ENCODE measurements around the gene TRPM7. TPM values are rescaled to one million over a fixed set of nuclear protein-coding genes. Genes with fewer than 3 reads are reported as not detected.

TRPM7 gene
- total RNA-seq, 2 donors from 2014 or later, result 28.3 to 34.7 TPM

DNA sequence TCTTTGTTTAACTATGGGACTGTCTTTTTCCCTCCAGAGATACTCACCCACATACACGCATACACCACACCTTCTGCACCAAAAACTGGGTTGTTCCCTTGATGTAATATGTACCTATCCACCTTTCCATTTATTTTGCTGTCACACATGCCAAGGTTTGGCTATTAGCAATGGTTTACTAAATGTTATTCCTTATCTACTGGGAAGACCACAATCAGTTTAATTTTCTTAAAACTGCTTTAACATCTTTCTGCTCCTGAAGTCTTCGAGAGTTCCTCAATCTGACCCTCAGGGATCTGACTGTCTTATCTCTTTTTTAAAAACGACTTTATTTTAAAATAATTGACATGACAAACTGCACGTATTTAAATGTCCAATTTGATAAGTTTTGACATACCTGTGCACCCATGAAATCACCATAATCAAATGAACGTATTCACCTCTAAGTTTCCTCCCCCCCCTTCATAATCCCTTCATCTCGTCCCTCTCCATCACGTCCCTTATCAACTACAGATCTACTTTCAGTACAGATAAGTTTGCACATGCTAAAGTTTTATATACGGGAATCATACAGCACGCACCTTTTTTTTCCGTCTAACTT lies 805 bp upstream of the TRPM7 start:
- Histone ChIP-seq H3K4me3 (peak overlapping the region; percentile 84), H3K27me3 (no peaks in the 10 kb centered on the region), H3K9ac (ENCODE audit: low read depth in 2 of 2, low read length in 2 of 2) (peak overlapping the region; percentile 71 to 87), H3K4me1 (peaks cover 4% of the 10 kb centered on the region), H3K36me3 (no peaks in the 10 kb centered on the region), H3K9me3 (no peaks in the 10 kb centered on the region), H3K27ac (peak overlapping the region; percentile 97)
- intact Hi-C loops (cut with DNase I), result loop anchor here (5.0 kb wide), 1 partner anchor 75 kb away; no protein-coding TSS in a partner anchor
- TF ChIP-seq, protein P1, sequence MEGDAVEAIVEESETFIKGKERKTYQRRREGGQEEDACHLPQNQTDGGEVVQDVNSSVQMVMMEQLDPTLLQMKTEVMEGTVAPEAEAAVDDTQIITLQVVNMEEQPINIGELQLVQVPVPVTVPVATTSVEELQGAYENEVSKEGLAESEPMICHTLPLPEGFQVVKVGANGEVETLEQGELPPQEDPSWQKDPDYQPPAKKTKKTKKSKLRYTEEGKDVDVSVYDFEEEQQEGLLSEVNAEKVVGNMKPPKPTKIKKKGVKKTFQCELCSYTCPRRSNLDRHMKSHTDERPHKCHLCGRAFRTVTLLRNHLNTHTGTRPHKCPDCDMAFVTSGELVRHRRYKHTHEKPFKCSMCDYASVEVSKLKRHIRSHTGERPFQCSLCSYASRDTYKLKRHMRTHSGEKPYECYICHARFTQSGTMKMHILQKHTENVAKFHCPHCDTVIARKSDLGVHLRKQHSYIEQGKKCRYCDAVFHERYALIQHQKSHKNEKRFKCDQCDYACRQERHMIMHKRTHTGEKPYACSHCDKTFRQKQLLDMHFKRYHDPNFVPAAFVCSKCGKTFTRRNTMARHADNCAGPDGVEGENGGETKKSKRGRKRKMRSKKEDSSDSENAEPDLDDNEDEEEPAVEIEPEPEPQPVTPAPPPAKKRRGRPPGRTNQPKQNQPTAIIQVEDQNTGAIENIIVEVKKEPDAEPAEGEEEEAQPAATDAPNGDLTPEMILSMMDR (IDR thresholded peaks at IDR 0.05), result no peak
- DNase-seq, result no peak

DNA sequence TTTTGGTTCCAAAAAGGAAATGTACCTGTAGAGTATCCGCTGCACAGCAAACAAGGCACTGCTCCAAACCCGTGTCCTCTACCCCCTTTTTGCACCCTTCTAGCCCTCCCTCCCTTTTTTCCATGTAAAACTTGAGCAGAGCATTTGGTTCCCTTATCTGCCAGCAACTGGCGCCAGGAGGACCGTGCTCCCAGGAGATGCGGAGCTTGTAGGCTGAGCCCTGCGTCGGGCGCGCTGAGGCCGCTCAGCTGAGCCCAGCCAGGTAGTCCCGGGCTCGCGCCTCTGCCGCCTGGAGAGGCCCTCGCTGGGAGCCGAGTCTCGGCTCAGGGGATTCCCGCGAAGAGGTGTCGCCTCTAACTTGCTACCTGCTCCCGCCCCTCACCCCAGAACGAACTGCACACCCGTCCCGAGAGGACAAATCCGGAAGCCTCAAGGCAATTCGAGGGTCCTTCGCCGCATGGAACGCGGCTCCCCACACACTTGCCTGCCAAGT lies 575 bp downstream of the TRPM7 start:
- peaks cover 4% of the 10 kb centered on the region for H3K4me1 ChIP-seq
- H3K27me3 ChIP-seq, result no peaks in the 10 kb centered on the region
- TF ChIP-seq, protein P1 (IDR thresholded peaks at IDR 0.05), result no peak
- no peak for DNase-seq
- no peaks in the 10 kb centered on the region for H3K36me3 ChIP-seq
- intact Hi-C loops (cut with DNase I), result loop anchor here (5.0 kb wide), 1 partner anchor 76 kb away; no protein-coding TSS in a partner anchor
- no peaks in the 10 kb centered on the region for H3K9me3 ChIP-seq
- H3K27ac ChIP-seq, result peak overlapping the region; percentile 97
- H3K4me3 ChIP-seq, result peak overlapping the region; percentile 84
- H3K9ac ChIP-seq (ENCODE audit: low read depth in 2 of 2, low read length in 2 of 2), result peak overlapping the region; percentile 82 to 85

DNA sequence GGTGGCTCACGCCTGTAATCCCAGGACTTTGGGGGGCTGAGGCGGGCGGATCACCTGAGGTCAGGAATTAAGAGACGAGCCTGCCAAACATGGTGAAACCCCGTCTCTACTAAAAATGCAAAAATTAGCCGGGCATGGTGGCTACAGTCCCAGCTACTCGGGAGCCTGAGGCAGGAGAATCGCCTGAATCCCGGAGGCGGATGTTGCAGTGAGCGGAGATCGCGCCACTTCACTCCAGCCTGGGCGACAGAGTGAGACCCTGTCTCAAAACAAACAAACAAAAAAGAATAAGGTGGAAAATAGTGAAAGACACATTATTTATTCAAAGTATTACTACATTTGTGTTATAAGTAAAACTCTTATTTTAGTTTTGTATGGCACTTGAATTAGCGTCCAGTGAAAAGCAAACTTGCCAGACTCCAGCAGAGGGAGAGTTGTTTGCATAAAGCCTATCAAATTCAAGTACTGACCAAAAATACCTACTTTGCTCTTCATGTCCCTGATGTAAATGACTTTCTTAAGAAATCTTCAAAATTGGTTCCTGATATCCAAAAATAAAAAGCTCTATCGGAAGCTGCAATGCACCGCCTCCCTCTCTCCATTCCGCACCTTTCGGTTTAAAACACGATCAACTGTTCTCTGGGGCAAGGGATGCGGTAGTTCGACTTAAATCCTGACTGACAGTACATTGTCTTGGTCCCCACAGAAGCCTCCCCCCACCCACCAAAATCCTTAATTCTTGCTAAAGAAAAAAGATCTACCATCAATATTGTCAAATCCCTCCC lies 1.2 kb downstream of the TRPM7 start:
- H3K27ac ChIP-seq, result peak overlapping the region; percentile 97
- no peaks in the 10 kb centered on the region for H3K9me3 ChIP-seq
- peak overlapping the region; percentile 82 to 85 for H3K9ac ChIP-seq (ENCODE audit: low read depth in 2 of 2, low read length in 2 of 2)
- H3K4me1 ChIP-seq, result peaks cover 4% of the 10 kb centered on the region
- DNase-seq, result no peak
- no peaks in the 10 kb centered on the region for H3K36me3 ChIP-seq
- intact Hi-C loops (cut with DNase I), result loop anchor here (5.0 kb wide), 1 partner anchor 77 kb away; no protein-coding TSS in a partner anchor
- no peaks in the 10 kb centered on the region for H3K27me3 ChIP-seq
- peak overlapping the region; percentile 84 for H3K4me3 ChIP-seq
- TF ChIP-seq, protein P1 (IDR thresholded peaks at IDR 0.05), result no peak

- Histone ChIP-seq H3K27ac (no peak overlapping the region), H3K36me3 (no peaks in the 10 kb centered on the region), H3K9ac (ENCODE audit: low read depth in 2 of 2, low read length in 2 of 2) (no peak overlapping the region), H3K9me3 (no peaks in the 10 kb centered on the region), H3K27me3 (no peaks in the 10 kb centered on the region), H3K4me3 (no peak overlapping the region), H3K4me1 (no peaks in the 10 kb centered on the region)
- TF ChIP-seq, protein P1 (IDR thresholded peaks at IDR 0.05), result no peak
- intact Hi-C loops (cut with DNase I), result no loop called here
- DNase-seq, result no peak
Measured at GRCh38 chr15:50681467-50681866, 5.1 kb downstream of the TRPM7 start.

GRCh38 chr15:50676799-50677483 lies 9.7 kb downstream of the TRPM7 start:
- Histone ChIP-seq H3K9me3 (no peaks in the 10 kb centered on the region), H3K36me3 (no peaks in the 10 kb centered on the region), H3K27me3 (no peaks in the 10 kb centered on the region), H3K4me3 (no peak overlapping the region), H3K27ac (no peak overlapping the region), H3K9ac (ENCODE audit: low read depth in 2 of 2, low read length in 2 of 2) (no peak overlapping the region), H3K4me1 (no peaks in the 10 kb centered on the region)
- TF ChIP-seq, protein P1 (IDR thresholded peaks at IDR 0.05), result no peak
- intact Hi-C loops (cut with DNase I), result loop anchor here (5.0 kb wide), 1 partner anchor 205 kb away; no protein-coding TSS in a partner anchor
- DNase-seq, result no peak
